GM18861 (cell line): ENCODE measurements around the gene GHRL.

Experiments
- ATAC-seq: cut with Tn5 transposase; IDR thresholded peaks from one replicate; pipeline ENCODE4 v1.9.1; 2021; ENCODE audit not compliant: unreplicated experiment

GHRL gene

DNA sequence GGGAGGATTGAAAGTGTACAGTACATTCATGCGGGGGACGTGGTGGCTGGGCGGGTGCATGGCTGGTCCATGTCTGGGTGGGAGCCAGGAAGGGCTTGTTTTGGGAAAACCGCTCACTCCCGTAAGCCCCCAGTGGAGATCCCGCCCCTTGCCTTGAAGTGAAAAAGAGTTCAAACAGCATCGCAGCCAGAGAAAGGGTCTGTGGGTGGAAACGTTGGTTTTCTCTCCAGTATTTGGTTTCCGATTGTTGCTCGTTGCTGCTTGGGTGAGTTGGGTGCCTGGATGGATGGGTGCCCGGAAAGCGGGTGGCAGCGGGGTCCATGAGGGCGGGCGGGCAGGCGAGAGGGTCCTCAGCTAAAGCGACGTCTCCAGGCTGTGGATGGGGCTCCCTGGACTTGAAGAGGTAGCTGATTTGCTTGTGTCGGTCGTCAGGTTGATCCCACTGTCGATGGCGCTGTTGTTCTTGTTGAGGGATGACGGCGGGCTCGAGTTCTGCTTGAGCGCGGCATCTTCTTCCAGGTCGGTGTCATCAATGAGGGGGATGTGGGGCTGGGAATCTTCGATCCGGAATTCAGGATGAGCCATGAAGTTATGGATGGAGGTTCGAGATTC, 35.8 kb upstream of the GHRL start:
- no peak for ATAC-seq

- ATAC-seq, result no peak
Observed at GRCh38 chr3:10327592-10327991, 34.8 kb upstream of the GHRL start.

DNA sequence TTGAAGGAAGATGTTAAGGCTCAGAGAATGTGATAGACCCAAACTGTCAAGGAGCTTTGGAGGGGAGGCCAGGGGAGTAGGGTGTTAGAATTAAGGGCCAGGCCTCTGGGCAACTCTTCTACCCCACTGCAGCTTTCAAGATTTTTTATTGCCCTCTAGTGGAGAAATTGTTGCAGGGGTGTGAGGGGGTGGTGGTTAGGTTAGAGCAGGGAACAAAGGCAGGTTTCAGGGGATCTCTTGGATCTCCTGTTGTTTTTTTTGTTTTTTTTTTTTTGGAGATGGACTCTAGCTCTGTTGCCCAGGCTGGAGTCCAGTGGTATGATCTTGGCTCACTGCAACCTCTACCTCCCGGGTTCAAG, 29.6 kb upstream of the GHRL start:
- no peak for ATAC-seq

- ATAC-seq, result no peak
Observed at GRCh38 chr3:10321630-10322351, 29.0 kb upstream of the GHRL start.

DNA sequence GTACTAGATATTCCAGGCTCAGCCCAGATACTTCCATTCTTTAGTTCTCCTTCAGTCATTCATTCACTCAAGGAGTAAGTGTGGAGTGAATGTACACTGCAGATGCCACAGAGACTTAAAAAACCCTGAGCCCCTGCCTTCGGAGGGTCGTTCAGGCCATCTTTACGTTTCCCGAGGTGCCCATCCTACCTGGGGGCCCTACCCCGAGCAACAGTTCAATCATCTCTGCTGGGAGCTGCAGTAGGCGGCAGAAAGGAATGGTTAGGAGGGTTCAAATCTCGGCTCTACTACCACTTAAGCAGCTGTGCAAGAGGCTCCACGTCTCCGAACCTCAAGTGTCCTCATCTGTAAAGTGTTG, 27.6 kb upstream of the GHRL start:
- ATAC-seq, result no peak

DNA sequence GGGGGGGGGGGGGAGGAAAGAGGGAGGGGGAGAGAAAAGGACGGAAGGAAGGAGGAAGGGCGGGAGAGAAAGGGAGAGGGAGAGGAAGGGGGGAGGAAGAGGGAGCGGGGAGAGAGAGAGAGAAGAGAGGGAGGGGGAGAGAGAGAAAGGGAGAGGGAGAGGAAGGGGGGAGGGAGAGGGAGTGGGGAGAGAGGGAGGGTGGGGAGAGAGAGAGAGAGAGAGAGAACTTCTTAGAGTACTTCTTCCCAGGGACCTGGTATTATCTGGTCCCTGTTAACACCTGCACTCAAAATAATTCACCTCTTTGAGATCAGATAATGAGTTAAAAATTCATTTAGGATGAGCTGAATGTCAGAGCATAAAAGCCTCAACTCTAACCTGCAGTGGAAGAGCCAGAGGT, 27.1 kb upstream of the GHRL start:
- ATAC-seq, result no peak

DNA sequence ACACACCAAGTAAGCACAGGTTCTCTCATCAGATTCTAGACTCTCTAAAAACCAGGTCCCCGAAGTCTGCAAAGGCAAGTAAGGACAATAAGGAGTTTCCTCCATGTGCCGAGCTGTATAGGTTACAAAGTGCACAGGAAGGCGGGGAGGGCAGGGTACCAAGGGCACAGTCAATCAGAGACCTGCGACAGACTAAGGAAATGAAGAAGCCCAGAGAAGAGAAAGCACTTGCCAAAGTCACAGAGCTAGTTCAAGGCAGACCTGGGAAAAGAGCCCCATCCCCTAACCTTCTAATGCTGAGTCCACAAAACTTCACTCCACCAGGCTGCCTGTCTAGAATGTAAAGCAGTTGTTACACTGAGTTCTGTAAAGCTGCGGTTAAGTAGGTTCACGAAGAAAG, 26.5 kb upstream of the GHRL start:
- ATAC-seq, result no peak

DNA sequence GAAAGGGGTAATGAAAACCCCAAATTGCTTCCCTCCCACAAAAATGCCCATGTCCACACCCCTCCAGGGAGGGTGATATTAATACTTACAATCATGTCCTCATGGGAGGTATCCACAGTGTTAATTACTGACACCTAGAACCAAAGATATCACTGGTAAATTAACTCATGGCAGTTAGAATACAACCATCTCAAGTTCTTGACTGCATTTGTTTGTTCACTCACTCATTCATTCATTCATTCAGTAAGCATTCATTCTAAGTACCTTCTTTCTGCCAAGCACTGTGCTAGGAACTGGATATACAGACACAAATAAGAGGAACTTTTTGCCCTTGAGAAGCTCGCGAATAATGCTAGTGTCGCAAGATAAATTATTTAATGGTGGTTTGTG, 25.2 kb upstream of the GHRL start:
- no peak for ATAC-seq

DNA sequence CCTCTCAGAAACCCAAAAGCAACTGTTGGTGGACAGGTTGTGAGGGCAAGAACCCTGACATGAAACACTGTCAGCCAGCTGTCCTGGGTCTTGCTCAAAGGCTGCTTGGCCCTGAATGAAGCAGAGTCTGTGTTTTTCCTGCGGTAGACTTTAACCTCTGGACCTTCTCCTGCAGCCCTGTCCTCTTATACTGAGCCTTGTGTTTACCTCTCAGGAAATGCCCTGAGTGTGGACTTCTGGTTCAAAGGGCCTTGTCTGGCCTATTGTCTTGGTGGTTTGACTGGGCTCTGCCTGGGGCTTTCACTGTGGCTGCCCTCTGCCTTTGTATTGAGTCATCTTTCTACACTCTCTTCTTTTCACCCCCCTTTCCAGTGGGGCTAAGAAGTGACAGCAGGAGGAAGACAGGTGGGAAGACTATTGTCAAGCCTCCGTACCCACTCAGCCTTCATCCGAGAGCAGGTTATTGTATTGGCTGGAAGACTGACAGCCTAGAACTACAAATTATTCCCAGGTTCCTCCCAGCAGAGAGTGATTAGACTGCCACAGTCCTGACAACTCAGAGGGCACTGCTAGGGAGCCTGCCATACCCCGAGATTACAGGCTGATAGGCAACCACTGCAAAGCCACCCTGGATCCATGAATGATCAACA, 24.7 kb upstream of the GHRL start:
- no peak for ATAC-seq

- ATAC-seq, result no peak
Observed at GRCh38 chr3:10315771-10316344, 23.1 kb upstream of the GHRL start.

DNA sequence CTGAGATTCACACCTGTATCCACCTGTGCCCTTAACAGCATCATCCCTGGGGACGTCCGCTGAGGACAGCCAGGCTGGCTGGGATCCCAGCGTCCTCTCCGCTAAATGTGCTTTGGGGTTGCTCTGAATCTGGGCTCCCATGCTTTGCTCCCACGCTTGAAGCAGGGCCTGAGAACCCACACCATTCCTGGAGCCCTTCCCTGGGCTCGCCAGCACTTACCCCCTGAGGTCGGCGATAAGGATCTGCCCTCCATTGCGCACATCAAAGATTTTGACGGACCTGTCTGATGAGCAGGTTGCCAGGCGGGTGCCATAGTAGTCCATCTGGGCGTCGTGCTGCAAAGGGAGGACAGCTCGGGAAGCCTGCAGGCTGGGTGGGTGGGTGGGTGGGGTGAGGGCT, 22.4 kb upstream of the GHRL start:
- no peak for ATAC-seq

DNA sequence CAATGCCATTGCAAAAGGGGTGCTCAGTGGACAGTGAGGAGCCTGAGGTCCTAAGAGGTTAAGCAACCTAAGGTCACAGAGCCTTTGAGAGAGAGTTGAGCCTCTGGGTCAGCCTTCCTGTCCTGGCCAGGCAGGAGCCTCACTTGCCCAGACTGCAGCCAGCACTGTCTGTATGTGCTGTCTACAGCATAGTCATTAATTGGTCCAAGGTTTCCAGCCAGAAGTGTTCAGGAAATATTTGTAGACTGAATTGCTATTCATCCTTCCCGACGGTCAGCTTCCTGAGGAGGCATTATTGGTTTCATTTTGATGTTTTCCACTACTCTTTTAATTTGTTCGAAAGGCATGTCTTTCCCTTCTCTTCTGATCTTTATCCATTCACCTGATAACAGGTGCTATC, 20.1 kb upstream of the GHRL start:
- ATAC-seq, result no peak

GRCh38 chr3:10312391-10312790, 19.6 kb upstream of the GHRL start:
- ATAC-seq, result no peak

DNA sequence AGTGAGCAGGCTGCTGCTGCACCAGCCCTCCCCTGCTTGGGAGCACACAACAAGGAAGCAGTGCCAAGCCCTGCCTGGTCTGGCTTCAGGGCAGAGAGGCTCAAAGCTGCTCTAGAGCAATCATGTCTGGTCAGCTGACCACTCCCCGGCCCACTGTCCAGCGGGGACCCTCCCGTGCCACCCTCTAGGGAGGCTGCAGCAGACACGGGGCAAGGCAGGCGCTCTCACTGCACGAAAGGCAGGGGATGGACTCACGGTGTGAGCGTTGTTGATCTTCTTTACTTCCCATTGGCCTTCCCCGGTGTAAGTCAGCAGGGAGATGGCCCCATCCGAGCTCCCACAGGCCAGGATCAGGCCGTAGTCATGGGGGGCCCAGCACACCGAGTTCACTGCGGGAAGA, 19.0 kb upstream of the GHRL start:
- no peak for ATAC-seq

DNA sequence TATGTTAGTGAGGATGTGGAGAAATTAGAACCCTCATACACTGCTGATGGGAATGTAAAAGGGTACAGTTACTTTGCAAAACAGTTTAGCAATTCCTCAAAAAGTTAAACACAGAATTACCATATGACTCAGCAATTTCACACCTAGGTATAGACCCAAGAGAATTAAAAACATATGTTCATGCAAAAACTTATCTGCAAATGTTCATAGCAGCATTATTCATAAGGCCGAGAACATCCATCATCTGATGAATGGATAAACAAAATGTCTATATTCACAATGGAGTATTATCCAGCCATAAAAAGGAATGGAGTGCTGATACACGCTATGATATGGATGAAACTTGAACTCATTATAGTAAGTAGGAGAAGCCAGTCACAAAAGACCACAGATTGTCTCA, 17.8 kb upstream of the GHRL start:
- no peak for ATAC-seq

GRCh38 chr3:10309736-10310135, 17.0 kb upstream of the GHRL start:
- no peak for ATAC-seq

GRCh38 chr3:10308678-10309077, 15.9 kb upstream of the GHRL start:
- no peak for ATAC-seq

DNA sequence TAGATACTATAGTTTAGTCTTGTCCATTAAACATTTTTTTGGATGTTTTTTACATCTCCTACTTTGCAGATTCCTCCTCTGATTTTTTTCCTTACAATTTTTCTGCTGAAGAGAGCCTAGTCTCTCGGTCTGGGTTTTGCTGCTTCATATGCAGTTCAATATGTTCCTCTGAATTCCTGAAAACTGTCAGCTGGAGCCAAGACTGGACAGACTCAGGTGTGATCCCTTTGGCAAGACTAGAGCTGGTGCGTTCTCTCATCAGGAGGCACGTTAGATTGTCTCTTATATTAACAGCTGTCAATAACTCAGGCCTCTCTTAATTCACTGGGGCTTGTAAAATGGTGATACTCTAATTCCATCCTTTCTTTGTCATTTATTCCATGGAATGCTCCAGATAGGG, 13.4 kb upstream of the GHRL start:
- no peak for ATAC-seq

DNA sequence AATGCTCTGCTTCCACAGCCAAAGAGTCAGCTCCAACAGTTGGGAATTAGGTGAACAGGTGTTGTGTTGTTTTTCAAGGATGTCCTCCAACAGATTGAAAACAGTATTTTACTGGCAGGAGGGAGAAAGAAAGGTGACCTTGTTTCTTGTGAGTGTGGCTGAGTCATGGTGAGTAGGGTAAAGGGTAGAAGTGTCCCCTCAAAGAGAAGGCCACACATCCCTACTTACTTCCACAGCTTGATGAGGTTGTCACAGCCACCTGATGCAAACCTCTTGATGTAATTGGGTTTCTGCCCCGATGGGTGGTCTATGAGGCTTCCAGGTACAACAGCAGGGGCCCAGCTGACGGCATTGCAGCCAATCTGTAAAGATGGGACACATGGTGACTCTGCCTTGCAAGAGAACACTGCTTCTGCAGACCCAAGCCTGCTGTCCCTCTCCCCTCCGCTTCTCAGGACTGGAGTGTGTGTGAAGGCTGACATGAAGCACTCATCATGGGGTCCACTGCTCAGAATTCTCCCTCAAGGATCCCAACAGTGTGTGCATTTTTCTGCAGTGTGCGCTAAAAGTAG, 12.7 kb upstream of the GHRL start:
- no peak for ATAC-seq

DNA sequence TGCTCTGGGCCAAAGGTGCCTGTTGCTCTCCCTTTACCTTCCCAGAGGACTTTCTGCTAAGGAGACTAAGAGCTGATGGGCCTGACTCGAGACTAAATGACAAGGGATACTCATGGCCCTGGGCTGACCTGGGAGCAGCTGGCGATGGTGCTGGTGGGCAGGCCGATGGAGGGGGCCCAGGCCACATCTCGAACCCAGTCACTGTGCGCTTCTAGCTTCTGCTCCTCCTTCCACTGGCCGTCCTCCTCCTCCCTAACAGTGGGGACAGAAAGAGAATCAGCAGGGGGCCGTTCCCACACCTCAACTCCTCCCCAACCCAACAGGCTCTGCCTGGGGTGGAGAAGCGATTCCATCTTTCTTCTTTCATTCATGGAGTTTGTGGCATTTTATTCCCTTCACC, 12.2 kb upstream of the GHRL start:
- no peak for ATAC-seq

DNA sequence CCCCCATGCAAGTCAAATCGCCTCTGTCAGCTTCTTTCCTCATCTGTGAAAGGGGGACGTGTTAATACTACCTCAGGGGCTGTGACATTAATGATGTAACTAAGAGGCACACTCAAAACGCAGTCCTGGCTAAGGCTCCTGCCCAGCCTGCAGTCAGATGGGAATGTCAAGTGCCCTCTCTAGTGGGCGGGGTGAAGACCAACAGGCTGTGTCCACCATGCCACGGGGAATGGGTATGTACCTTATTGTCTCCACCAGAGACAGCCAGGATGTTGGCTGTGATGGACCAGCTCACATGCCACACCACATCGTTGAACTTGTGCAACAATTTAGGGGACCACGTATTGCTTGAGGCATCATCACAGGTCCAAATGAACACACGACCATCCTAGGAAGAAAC, 11.0 kb upstream of the GHRL start:
- ATAC-seq, result no peak

DNA sequence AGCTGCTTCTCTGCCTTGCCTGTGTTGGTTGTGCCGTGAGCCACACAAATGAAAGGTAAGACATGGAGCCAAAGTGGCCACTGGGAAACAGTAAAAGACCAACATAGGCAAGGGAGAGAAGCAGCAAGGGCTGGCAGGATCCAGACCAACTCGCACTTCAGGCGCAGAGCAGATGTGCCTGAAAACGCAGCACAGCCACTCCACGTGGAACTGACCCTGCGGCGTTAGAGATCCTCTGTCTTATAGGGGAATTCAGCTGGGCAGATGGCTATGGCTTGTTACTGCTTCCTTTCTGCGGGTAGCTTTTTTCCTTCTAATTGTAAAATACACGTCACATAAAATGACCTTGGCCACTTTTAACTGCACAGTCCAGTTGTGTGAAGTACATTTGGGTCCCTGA, 10.4 kb upstream of the GHRL start:
- no peak for ATAC-seq
